H1 (cell line): Measurements from ENCODE around the gene TNS2. TPM values are rescaled to one million over a fixed set of nuclear protein-coding genes. Genes with fewer than 3 reads are reported as not detected.

ENCODE experiments used
- CBX5 ChIP-seq: fragments of 300-800, 300-1000 bp; sonication (generic); IDR thresholded peaks from 2 replicates; pipeline ENCODE4 v1.7.1; 2016; ENCODE audit warnings: antibody characterized with exemption, low read length, low read depth
- CEBPB ChIP-seq: IDR thresholded peaks from 2 replicates; pipeline ENCODE4 v1.6.1; 2012; ENCODE audit warnings: low read depth, low read length
- CREB1 ChIP-seq: IDR thresholded peaks from 2 replicates; pipeline ENCODE4 v1.6.1; 2012; ENCODE audit warnings: inconsistent platforms
- CTBP2 ChIP-seq: IDR thresholded peaks from 2 replicates; pipeline ENCODE4 v1.7.0; 2011; ENCODE audit warnings: borderline replicate concordance, mild to moderate bottlenecking, moderate library complexity, mixed read lengths, low read length; ENCODE audit not compliant: insufficient read depth, insufficient read length
- EZH2 ChIP-seq: fragments of 200-600 bp; sonication (generic); IDR thresholded peaks from 2 replicates; pipeline ENCODE4 v1.7.1; 2012; ENCODE audit warnings: low read depth, mild to moderate bottlenecking, moderate library complexity, low read length, inconsistent platforms; ENCODE audit not compliant: severe bottlenecking
- GTF2F1 ChIP-seq: IDR thresholded peaks from 2 replicates; pipeline ENCODE4 v1.6.1; 2012; ENCODE audit warnings: low read depth, low read length, improper control_type of control experiment, borderline replicate concordance
- HDAC2 ChIP-seq, 2 experiments: fragments of 300-600 bp in 1 of 2; sonication (generic) in 1 of 2; IDR thresholded peaks; 2 replicates each; pipeline ENCODE4 v1.6.1; 2011 to 2012; ENCODE audit warnings: low read depth in 2 of 2, low read length in 2 of 2, mild to moderate bottlenecking in 2 of 2, moderate library complexity in 2 of 2, borderline replicate concordance in 1 of 2, inconsistent platforms in 1 of 2
- HDAC6 ChIP-seq: IDR thresholded peaks from one replicate; pipeline ENCODE4 v1.7.1; 2012; ENCODE audit warnings: low read depth, mild to moderate bottlenecking, inconsistent platforms, low read length, moderate library complexity
- JUN ChIP-seq: IDR thresholded peaks from 2 replicates; pipeline ENCODE4 v1.6.1; 2011; ENCODE audit warnings: low read depth, mild to moderate bottlenecking, improper control_type of control experiment, low read length
- MAFK ChIP-seq: IDR thresholded peaks from 2 replicates; pipeline ENCODE4 v1.6.1; 2012; ENCODE audit warnings: low read depth, mild to moderate bottlenecking, improper control_type of control experiment, low read length
- NANOG ChIP-seq: IDR thresholded peaks from 2 replicates; pipeline ENCODE4 v1.6.1; 2011; ENCODE audit warnings: low read length, low read depth, mild to moderate bottlenecking, inconsistent platforms; ENCODE audit not compliant: insufficient read depth, poor library complexity, severe bottlenecking
- RBBP5 ChIP-seq: IDR thresholded peaks from 2 replicates; pipeline ENCODE4 v1.7.1; 2012; ENCODE audit warnings: low read depth, mild to moderate bottlenecking, inconsistent platforms, low read length, moderate library complexity, borderline replicate concordance
- RNF2 ChIP-seq: fragments of 200-900, 300-1000 bp; sonication (generic); IDR thresholded peaks from 2 replicates; pipeline ENCODE4 v1.7.1; 2016; ENCODE audit warnings: borderline replicate concordance, low read depth, mild to moderate bottlenecking, antibody characterized with exemption, low read length; ENCODE audit not compliant: poor library complexity, severe bottlenecking; ENCODE audit errors: missing control alignments
- RXRA ChIP-seq: IDR thresholded peaks from 2 replicates; pipeline ENCODE4 v1.6.1; 2011; ENCODE audit warnings: low read depth, mild to moderate bottlenecking, low read length, moderate library complexity; ENCODE audit not compliant: insufficient read depth
- SP4 ChIP-seq: IDR thresholded peaks from 2 replicates; pipeline ENCODE4 v1.6.1; 2012; ENCODE audit warnings: low read length, inconsistent platforms
- TAF7 ChIP-seq: optimal IDR thresholded peaks from 2 replicates; pipeline ENCODE3; 2011; ENCODE audit warnings: low read depth, mild to moderate bottlenecking, inconsistent platforms, low read length, moderate library complexity, borderline replicate concordance
- polyA plus RNA-seq, 7 experiments: library from polyadenylated mRNA; depleted of rRNA in 3 of 7; stranded (reverse) in 5 of 7; unstranded in 2 of 7; fragments of >200 nt in 5 of 7; fragments of 200-250 nt in 2 of 7; gene quantifications; 1 replicate in 5 of 7; 2 replicates in 1 of 7; 4 replicates in 1 of 7; pipeline versions ENCODE4 v1.2.1 to v1.2.3, GENCODE V29; 2011 to 2013; ENCODE audit warnings: missing spikeins in 2 of 7, mixed read lengths in 2 of 7
- total RNA-seq: library from RNA; stranded (reverse); fragmentation: NEBNext Ultra II Directional; extraction: Animal tissue kit (Norgen Biotek cat#: 25700); gene quantifications from 2 replicates; pipeline ENCODE4 v1.2.1, GENCODE V29; 2021
- TF ChIP-seq, protein P1 (sequence below), 3 experiments: IDR thresholded peaks; 1 replicate in 2 of 3; 2 replicates in 1 of 3; pipeline versions ENCODE4 v1.5.1 to v1.6.1; 2011; ENCODE audit warnings: low read length in 3 of 3, mild to moderate bottlenecking in 3 of 3, inconsistent platforms in 2 of 3, low read depth in 1 of 3, moderate library complexity in 1 of 3; ENCODE audit not compliant: insufficient read depth in 1 of 3; ENCODE audit errors: control extremely low read depth in 1 of 3

TNS2 gene
- total and polyA plus RNA-seq, 2 of the 8 experiments (the other 6 are each of a cell fraction or from before 2014, with no cell fraction given), result 2.8 to 4.7 TPM

DNA sequence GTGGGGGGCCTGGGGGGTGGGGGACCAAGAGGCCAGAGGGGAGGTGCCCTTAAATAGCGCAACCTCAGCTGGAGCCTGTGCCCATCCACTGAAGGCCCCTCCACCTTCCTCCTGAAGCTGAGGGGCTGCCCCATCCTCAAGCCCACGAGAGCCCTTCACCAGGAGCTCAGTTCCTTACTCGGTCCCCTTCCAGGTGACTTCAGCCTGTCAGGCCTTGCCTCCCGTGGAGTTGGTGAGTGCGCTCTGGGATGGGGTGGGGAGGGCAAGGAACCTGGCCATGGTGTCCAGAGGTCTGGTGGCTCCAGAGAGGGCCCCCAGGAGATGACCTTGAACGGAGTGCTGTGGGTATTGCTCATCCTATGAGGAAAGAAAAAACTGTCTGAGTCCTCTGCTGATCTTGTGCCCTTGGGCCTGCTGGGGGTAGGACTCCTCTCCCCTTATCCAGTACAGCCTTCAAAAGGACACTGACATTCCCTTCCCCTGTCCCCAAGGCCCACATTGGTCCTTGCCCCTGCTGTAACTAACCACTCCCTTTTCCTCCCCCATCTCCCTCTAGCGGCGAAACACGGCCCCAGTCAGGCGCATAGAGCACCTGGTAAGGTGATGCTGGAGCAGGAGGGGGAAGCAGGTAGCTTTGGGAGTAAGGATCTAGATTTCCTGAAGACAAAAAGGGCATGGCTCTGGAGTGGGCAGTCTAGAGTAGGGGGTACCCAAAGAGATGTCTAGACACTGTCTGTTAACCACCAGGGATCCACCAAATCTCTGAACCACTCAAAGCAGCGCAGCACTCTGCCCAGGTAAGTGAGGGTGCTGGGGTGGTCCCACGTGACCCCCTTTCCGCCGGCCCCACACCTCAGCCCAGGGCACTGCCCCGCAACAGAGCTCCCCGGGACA, 3.6 kb downstream of the TNS2 start (continued):
- TF ChIP-seq RNF2 (no peak), CEBPB (no peak), TAF7 (no peak), GTF2F1 (no peak), MAFK (no peak), EZH2 (no peak), NANOG (no peak), HDAC2 (IDR thresholded peaks at IDR 0.05; ENCODE audit: borderline replicate concordance in 1 of 2, low read depth in 2 of 2, low read length in 2 of 2) (no peak), JUN (no peak), RBBP5 (no peak), CBX5 (no peak), HDAC6 (no peak), CREB1 (0 out of 2 replicates have a peak, but pooled peaks have one; percentile 33), RXRA (no peak), CTBP2 (peak; percentile 60), SP4 (no peak)
- TF ChIP-seq, protein P1, sequence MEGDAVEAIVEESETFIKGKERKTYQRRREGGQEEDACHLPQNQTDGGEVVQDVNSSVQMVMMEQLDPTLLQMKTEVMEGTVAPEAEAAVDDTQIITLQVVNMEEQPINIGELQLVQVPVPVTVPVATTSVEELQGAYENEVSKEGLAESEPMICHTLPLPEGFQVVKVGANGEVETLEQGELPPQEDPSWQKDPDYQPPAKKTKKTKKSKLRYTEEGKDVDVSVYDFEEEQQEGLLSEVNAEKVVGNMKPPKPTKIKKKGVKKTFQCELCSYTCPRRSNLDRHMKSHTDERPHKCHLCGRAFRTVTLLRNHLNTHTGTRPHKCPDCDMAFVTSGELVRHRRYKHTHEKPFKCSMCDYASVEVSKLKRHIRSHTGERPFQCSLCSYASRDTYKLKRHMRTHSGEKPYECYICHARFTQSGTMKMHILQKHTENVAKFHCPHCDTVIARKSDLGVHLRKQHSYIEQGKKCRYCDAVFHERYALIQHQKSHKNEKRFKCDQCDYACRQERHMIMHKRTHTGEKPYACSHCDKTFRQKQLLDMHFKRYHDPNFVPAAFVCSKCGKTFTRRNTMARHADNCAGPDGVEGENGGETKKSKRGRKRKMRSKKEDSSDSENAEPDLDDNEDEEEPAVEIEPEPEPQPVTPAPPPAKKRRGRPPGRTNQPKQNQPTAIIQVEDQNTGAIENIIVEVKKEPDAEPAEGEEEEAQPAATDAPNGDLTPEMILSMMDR (IDR thresholded peaks at IDR 0.05; ENCODE audit: control extremely low read depth in 1 of 3, insufficient read depth in 1 of 3, low read depth in 1 of 3, low read length in 3 of 3), result peak in 2 of 3 experiments; percentile 85 to 98; a peak in 3 of 4 replicates
